NB4 (cell line): ENCODE data around the gene TRERF1.

Experiments used
- CTCF ChIP-seq: IDR thresholded peaks from one replicate; pipeline ENCODE4 v1.5.1; 2012; ENCODE audit warnings: low read depth, low read length
- MAX ChIP-seq: IDR thresholded peaks from 2 replicates; pipeline ENCODE4 v1.6.1; 2011; ENCODE audit warnings: low read depth, low read length
- MYC ChIP-seq: IDR thresholded peaks from 2 replicates; pipeline ENCODE4 v1.6.1; 2011; ENCODE audit warnings: low read depth, low read length
- POLR2A ChIP-seq: IDR thresholded peaks from 2 replicates; pipeline ENCODE4 v1.6.1; 2011; ENCODE audit warnings: mild to moderate bottlenecking; ENCODE audit not compliant: insufficient read length; ENCODE audit errors: extremely low read depth

GRCh38 chr6:42251500-42251899 is 200.2 kb downstream of the TRERF1 start:
- TF ChIP-seq CTCF (no peak), MAX (no peak), POLR2A (no peak), MYC (no peak)
